Hepatocyte (in vitro differentiated cells): ENCODE measurements around the gene CEP192. TPM values are rescaled to one million over a fixed set of nuclear protein-coding genes. Genes with fewer than 3 reads are reported as not detected.

Experiments
- DNase-seq: peaks from one replicate; pipeline ENCODE4 v3.0.0-alpha.2; 2016; ENCODE audit warnings: low spot score
- H2AFZ ChIP-seq: fragments of 200-600 bp; sonication (generic); 2 replicates; pipeline ENCODE4 v1.6.0; 2016; ENCODE audit warnings: antibody characterized with exemption, mild to moderate bottlenecking
- H3K27ac ChIP-seq: fragments of 200-600 bp; sonication (generic); 2 replicates; pipeline ENCODE4 v1.5.1; 2016; ENCODE audit warnings: mild to moderate bottlenecking
- H3K27me3 ChIP-seq: fragments of 200-600 bp; sonication (generic); 2 replicates; pipeline ENCODE4 v1.6.1; 2016
- H3K36me3 ChIP-seq: fragments of 200-600 bp; sonication (generic); replicated peaks from 2 replicates; pipeline ENCODE4 v1.5.1; 2016; ENCODE audit warnings: low read depth; ENCODE audit not compliant: insufficient read depth
- H3K4me1 ChIP-seq: fragments of 200-600 bp; sonication (generic); 2 replicates; pipeline ENCODE4 v1.5.1; 2016; ENCODE audit warnings: mild to moderate bottlenecking, moderate library complexity; ENCODE audit not compliant: insufficient read depth
- H3K4me2 ChIP-seq: fragments of 200-600 bp; sonication (generic); 2 replicates; pipeline ENCODE4 v1.6.0; 2016
- H3K4me3 ChIP-seq: fragments of 200-600 bp; sonication (generic); 2 replicates; pipeline ENCODE4 v1.5.1; 2016; ENCODE audit warnings: mild to moderate bottlenecking
- H3K79me2 ChIP-seq: fragments of 200-600 bp; sonication (generic); 2 replicates; pipeline ENCODE4 v1.6.0; 2017; ENCODE audit warnings: mild to moderate bottlenecking
- H3K9me2 ChIP-seq: fragments of 200-600 bp; sonication (generic); replicated peaks from 2 replicates; pipeline ENCODE4 v1.6.0; 2017; ENCODE audit warnings: mild to moderate bottlenecking; ENCODE audit not compliant: insufficient read depth
- H3K9me3 ChIP-seq: fragments of 200-600 bp; sonication (generic); 2 replicates; pipeline ENCODE4 v1.5.1; 2016; ENCODE audit warnings: low read depth, mild to moderate bottlenecking
- H4K20me1 ChIP-seq: fragments of 200-600 bp; sonication (generic); 2 replicates; pipeline ENCODE4 v1.6.0; 2016; ENCODE audit warnings: mild to moderate bottlenecking; ENCODE audit not compliant: insufficient read depth, poor library complexity, severe bottlenecking
- EZH2 ChIP-seq: fragments of 200-600 bp; sonication (generic); IDR thresholded peaks from 2 replicates; pipeline ENCODE4 v1.6.1; 2016; ENCODE audit warnings: antibody characterized with exemption, mild to moderate bottlenecking, borderline replicate concordance
- EZH2phosphoT487 ChIP-seq: fragments of 200-600 bp; sonication (generic); IDR thresholded peaks from one replicate; pipeline ENCODE4 v1.6.1; 2018; ENCODE audit warnings: antibody characterized with exemption, mild to moderate bottlenecking, low read depth, moderate library complexity; ENCODE audit not compliant: unreplicated experiment, severe bottlenecking
- WGBS: methylation state at CpG from one replicate; pipeline ENCODE4 v1.1.6; 2016; ENCODE audit warnings: low lambda C conversion rate; ENCODE audit errors: missing lambda C conversion rate; 5-methylcytosine and 5-hydroxymethylcytosine counted together
- polyA plus RNA-seq: library from polyadenylated mRNA; unstranded; fragments of >200 nt; fragmentation: Nextera tagmentation; extraction: Ambion mirVana; gene quantifications from 2 replicates; pipeline ENCODE4 v1.2.1, GENCODE V29; 2016
- total RNA-seq: library from RNA; depleted of rRNA; stranded (reverse); fragments of >200 nt; gene quantifications from 2 replicates; pipeline ENCODE4 v1.2.3, GENCODE V29; 2014
- TF ChIP-seq, protein P1 (sequence below): fragments of 200-600 bp; sonication (generic); IDR thresholded peaks from 2 replicates; pipeline ENCODE4 v1.5.1; 2016; ENCODE audit warnings: antibody characterized with exemption, mild to moderate bottlenecking; ENCODE audit not compliant: poor library complexity

Gene CEP192
- total and polyA plus RNA-seq, 2 experiments from 2014 or later, result 7.9 to 17.4 TPM

DNA sequence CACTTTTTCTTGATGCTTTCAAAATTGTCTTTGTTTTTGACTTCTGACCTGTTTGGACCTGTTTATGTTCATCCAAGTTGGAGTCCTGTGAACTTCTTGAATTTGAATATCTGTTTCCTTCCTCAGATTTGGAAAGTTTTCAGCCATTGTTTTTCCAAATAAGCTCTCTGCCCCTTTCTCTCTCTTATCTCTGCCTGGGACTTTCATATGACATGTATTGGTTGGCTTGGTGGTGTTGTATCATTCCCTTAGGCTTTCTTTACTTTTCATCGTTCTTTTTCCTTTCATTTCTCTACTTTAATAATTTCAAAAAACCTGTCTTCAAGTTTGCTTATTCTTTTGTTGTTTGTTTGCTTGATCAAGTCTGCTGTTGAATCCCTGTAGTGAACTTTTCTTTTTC lies 167.3 kb downstream of the CEP192 start:
- Histone ChIP-seq H3K4me2 (no peak overlapping the region), H3K27ac (no peak overlapping the region), H2AFZ (no peak overlapping the region), H3K9me2 (no peaks in the 10 kb centered on the region), H3K79me2 (no peaks in the 10 kb centered on the region), H3K9me3 (peaks cover 8% of the 10 kb centered on the region), H3K4me3 (no peak overlapping the region), H4K20me1 (no peaks in the 10 kb centered on the region), H3K27me3 (no peaks in the 10 kb centered on the region), H3K4me1 (no peaks in the 10 kb centered on the region), H3K36me3 (no peaks in the 10 kb centered on the region)
- 100% methylated on average over 1 of the region's 1 CpG for WGBS
- no peak for DNase-seq
- TF ChIP-seq, protein P1, sequence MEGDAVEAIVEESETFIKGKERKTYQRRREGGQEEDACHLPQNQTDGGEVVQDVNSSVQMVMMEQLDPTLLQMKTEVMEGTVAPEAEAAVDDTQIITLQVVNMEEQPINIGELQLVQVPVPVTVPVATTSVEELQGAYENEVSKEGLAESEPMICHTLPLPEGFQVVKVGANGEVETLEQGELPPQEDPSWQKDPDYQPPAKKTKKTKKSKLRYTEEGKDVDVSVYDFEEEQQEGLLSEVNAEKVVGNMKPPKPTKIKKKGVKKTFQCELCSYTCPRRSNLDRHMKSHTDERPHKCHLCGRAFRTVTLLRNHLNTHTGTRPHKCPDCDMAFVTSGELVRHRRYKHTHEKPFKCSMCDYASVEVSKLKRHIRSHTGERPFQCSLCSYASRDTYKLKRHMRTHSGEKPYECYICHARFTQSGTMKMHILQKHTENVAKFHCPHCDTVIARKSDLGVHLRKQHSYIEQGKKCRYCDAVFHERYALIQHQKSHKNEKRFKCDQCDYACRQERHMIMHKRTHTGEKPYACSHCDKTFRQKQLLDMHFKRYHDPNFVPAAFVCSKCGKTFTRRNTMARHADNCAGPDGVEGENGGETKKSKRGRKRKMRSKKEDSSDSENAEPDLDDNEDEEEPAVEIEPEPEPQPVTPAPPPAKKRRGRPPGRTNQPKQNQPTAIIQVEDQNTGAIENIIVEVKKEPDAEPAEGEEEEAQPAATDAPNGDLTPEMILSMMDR, result no peak
- TF ChIP-seq EZH2phosphoT487, result no peak
- TF ChIP-seq EZH2, result no peak

DNA sequence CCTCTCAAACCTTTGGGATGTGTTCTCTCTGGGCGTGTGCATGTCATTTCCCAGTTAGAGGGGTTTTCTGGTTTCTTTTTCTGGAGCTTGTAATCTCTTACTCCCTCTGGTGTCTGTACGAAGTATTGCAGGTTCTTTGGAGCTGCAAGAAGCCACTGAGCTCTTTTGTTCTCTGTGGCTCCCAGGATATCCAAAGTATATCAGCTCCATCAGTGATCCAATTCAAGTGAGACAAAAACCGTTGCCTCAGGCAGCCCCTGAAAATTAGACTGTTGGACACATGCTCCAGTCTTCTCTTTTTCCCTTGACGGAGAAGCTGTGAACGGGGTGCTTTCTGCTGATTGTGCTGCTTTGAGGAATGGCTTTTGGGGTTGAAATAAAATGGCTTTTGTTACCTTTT lies 168.4 kb downstream of the CEP192 start:
- no peaks in the 10 kb centered on the region for H3K27me3 ChIP-seq
- H3K9me3 ChIP-seq, result peaks cover 8% of the 10 kb centered on the region
- no peaks in the 10 kb centered on the region for H3K36me3 ChIP-seq
- H2AFZ ChIP-seq, result no peak overlapping the region
- DNase-seq, result peak; percentile 72
- H3K4me2 ChIP-seq, result no peak overlapping the region
- WGBS, result 45% methylated on average over 5 of the region's 5 CpGs
- no peaks in the 10 kb centered on the region for H3K4me1 ChIP-seq
- no peaks in the 10 kb centered on the region for H4K20me1 ChIP-seq
- no peaks in the 10 kb centered on the region for H3K9me2 ChIP-seq
- no peak overlapping the region for H3K4me3 ChIP-seq
- H3K79me2 ChIP-seq, result no peaks in the 10 kb centered on the region
- TF ChIP-seq, protein P1, result peak; percentile 58
- TF ChIP-seq EZH2, result no peak
- H3K27ac ChIP-seq, result no peak overlapping the region

DNA sequence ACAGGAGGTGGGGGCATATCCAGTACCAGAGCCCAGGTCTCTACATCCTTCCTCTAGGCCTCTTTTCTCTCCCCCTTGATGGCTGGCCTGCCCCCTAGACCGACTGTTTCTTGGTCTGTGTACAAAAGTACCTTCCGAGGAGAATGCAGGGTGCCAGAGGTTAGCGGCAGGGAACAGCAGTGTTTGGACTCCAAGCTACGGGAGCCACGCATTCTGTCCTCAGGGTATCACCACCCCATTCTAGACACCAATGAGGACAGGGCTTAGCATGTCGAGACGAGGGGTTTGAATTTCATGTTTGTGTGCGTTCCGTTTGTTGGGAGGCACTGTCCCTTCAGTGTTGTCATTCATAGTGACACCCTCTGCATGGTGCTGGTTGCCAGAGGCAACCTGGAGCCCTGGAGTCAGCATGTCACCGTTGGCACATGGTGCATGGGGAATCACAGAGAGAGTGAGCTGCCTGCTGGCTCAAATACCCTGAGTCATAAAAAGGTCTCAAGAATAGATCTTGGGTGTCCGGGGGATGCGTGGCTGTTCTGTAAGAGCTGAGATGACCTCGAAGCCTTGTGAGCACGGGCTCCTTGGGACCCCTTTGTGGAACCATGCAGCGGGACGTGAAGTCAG lies 170.2 kb downstream of the CEP192 start:
- WGBS, result 95% methylated on average over 16 of the region's 16 CpGs
- Histone ChIP-seq H2AFZ (no peak overlapping the region), H3K27ac (no peak overlapping the region)

DNA sequence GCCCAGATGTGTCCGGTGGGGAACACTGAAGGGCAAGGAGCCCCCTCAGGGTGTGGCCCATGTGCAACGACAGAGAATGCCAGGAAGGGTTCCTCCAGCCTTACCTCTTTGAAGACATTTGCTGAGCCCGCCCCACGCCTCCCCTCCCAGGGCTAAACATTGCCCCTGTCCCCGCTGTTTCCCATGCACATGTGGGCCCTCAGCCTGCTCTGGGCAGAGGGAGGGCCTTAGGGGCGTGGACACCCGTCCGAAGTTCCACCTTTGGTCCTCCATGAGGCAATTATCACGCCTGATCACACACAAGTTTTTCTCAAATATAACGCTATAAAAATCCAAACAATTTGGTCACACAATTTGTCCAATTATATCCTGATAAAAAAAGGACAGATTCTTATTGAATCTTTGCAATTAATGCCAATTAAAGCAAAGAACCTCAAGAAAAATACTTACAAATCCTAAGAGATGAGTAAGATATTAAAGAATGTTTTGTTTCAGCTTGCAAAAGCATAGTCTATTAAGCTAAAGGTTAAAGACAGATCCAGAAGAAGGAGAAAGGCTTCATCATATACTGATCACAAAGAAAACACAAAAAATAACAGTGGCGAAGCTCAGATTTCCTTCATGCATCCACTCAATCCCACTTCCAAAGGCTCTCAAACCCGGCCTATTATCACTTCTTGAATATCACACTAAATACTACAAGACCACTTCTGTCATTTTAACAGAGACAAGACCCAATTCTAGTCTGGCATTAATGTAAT lies 172.2 kb downstream of the CEP192 start:
- WGBS, result 91% methylated on average over 12 of the region's 12 CpGs
- Histone ChIP-seq H2AFZ (no peak overlapping the region), H3K4me1 (no peaks in the 10 kb centered on the region), H3K79me2 (no peaks in the 10 kb centered on the region), H4K20me1 (no peaks in the 10 kb centered on the region), H3K9me3 (no peaks in the 10 kb centered on the region), H3K9me2 (no peaks in the 10 kb centered on the region), H3K27me3 (no peaks in the 10 kb centered on the region), H3K36me3 (no peaks in the 10 kb centered on the region), H3K4me3 (no peak overlapping the region), H3K4me2 (no peak overlapping the region), H3K27ac (no peak overlapping the region)
- TF ChIP-seq, protein P1, result no peak
- TF ChIP-seq EZH2phosphoT487 (no peak), EZH2 (no peak)
- DNase-seq, result no peak

More for the DNA sequence above, 170.2 kb downstream of the CEP192 start:
- DNase-seq, result no peak
- no peaks in the 10 kb centered on the region for H3K9me2 ChIP-seq
- TF ChIP-seq EZH2 (no peak), EZH2phosphoT487 (no peak)
- no peaks in the 10 kb centered on the region for H3K27me3 ChIP-seq
- no peaks in the 10 kb centered on the region for H3K79me2 ChIP-seq
- H3K9me3 ChIP-seq, result no peaks in the 10 kb centered on the region
- H3K4me2 ChIP-seq, result no peak overlapping the region
- H3K4me1 ChIP-seq, result no peaks in the 10 kb centered on the region
- H3K4me3 ChIP-seq, result no peak overlapping the region
- H4K20me1 ChIP-seq, result no peaks in the 10 kb centered on the region
- no peaks in the 10 kb centered on the region for H3K36me3 ChIP-seq
